GM06990 (cell line): ENCODE data around the gene ANXA7.
"Not testable (repeated sequence)": the region's sequence is repeated elsewhere in the genome, so short reads cannot be mapped to it uniquely, and the experiment has no call there.

Source experiments
- DNase-seq: peaks from one replicate; pipeline ENCODE4 v3.0.0-alpha.2; 2011; ENCODE audit not compliant: insufficient read length; ENCODE audit errors: extremely low read depth
- H3K27me3 ChIP-seq: replicated peaks from 2 replicates; pipeline ENCODE4 v1.6.0; 2011; ENCODE audit warnings: low read length; ENCODE audit not compliant: control insufficient read depth, insufficient read depth
- H3K36me3 ChIP-seq: 2 replicates; pipeline ENCODE4 v1.5.1; 2011; ENCODE audit warnings: low read length; ENCODE audit not compliant: control insufficient read depth, insufficient read depth
- H3K4me3 ChIP-seq: replicated peaks from 2 replicates; pipeline ENCODE4 v1.5.1; 2011; ENCODE audit warnings: low read depth, mild to moderate bottlenecking, control low read depth, low read length
- CTCF ChIP-seq: IDR thresholded peaks from 2 replicates; pipeline ENCODE4 v1.5.1; 2011; ENCODE audit warnings: low read length, control low read depth, mild to moderate bottlenecking, inconsistent platforms; ENCODE audit not compliant: insufficient read depth, poor library complexity, severe bottlenecking

ANXA7 gene

GRCh38 chr10:73333202-73333601, 80.7 kb downstream of the ANXA7 start:
- H3K27me3 ChIP-seq, result no peaks in the 10 kb centered on the region
- no peak for TF ChIP-seq CTCF
- DNase-seq, result no peak
- H3K36me3 ChIP-seq, result no peaks in the 10 kb centered on the region
- no peak overlapping the region for H3K4me3 ChIP-seq

DNA sequence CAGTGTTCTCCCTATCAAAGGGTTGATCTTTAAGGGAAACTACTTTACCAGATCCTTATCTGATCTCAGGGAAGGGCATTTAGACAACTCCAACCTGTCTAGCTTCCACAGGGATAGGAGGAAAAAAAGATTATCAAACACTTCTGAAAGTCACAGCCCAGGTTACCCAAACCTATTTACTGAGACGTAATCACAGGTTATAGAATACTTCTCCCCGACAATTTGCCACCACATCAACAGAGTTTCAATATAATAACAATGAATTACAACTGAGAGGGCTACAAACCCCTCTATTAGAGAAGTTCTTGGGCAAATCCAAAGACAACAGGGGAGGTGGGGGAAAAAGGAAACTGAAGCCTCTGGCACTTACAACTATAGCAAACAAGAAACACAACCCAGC, 81.5 kb downstream of the ANXA7 start:
- Histone ChIP-seq H3K4me3 (no peak overlapping the region), H3K36me3 (no peaks in the 10 kb centered on the region), H3K27me3 (no peaks in the 10 kb centered on the region)
- TF ChIP-seq CTCF, result no peak
- no peak for DNase-seq

- H3K27me3 ChIP-seq, H3K4me3 ChIP-seq, H3K36me3 ChIP-seq, DNase-seq: not testable (repeated sequence)
Observed at GRCh38 chr10:73328523-73328922, 85.3 kb downstream of the ANXA7 start.

DNA sequence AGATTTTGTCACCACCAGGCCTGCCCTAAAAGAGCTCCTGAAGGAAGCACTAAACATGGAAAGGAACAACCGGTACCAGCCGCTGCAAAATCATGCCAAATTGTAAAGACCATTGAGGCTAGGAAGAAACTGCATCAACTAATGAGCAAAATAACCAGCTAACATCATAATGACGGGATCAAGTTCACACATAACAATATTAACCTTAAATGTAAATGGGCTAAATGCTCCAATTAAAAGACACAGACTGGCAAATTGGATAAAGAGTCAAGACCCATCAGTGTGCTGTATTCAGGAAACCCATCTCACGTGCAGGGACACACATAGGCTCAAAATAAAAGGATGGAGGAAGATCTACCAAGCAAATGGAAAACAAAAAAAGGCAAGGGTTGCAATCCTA, 88.6 kb downstream of the ANXA7 start:
- not testable (repeated sequence) for H3K36me3 ChIP-seq, H3K27me3 ChIP-seq, DNase-seq, H3K4me3 ChIP-seq
